Heart left ventricle (tissue), 13 donors: ENCODE results near the gene CYBRD1.

ENCODE experiments used
- POLR2A ChIP-seq, 2 donors: fragments of 450-650 bp; IDR thresholded peaks; one replicate each; pipeline ENCODE4 v1.6.1; 2017; ENCODE audit warnings: antibody characterized with exemption in 2 of 2, mild to moderate bottlenecking in 2 of 2, moderate library complexity in 2 of 2
- TF ChIP-seq, protein P1 (sequence below), 12 donors: fragments of 200-600 bp; sonication (generic) in 4 of 12; IDR thresholded peaks; one replicate each; pipeline versions ENCODE4 v1.5.0 to v1.8.0; 2018 to 2022; ENCODE audit warnings: antibody characterized with exemption in 12 of 12, mild to moderate bottlenecking in 5 of 12
- donor health status: ischemic (EF 13 %, LVEDD 7.1; RV severe dilation, severe dysfunction).
- donor health status: DM: no; HTN: yes; CAD: no.
- donor health status: DM: no; HTN: no; CAD: no.
- donor health status: ischemic (EF 25% LVEDD 6.9; RV normal size, moderate dysfunction).
- donor health status: ischemic (EF 25% LVEDD 5.7; RV mildly dilated, moderate dysfunction).
- donor health status: ischemic (EF 35%, LVEDD 5.7; RV mildly dilated, moderate dysfunction).
- donor health status: nonischemic (EF 11% LVEDD 7.7; RV severe dilation, severe dysfunction).
- donor health status: DM: yes; HTN: yes; CAD: no.
- donor health status: PGD.
- donor health status: ischemic (EF 29% LVEDD 5.4; RV normal size, mild dysfunction).
- donor health status: nonischemic (EF 23%, LVEDD 6.1; RV moderate dilation, normal function).

DNA sequence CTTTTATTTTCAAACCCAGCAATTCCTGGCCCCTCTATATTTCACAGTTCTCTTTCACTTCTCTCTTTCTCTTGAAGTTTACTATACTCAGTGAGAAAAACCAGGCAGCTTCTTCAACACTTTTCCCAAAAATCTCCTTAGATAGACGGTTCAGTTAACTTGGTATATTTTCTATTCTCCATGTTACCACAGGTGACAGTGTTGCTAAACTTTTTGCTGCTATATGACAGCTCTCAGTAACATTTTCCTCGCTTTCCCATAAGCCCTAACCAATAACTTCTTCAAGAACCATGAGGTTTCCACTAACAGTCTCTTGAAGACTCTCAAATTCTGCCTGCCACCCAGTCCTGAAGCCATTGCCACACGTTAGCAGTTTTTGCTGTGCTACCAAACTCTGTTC lies 45.8 kb downstream of the CYBRD1 start:
- no peak for TF ChIP-seq POLR2A (IDR thresholded peaks at IDR 0.05)
- TF ChIP-seq, protein P1, sequence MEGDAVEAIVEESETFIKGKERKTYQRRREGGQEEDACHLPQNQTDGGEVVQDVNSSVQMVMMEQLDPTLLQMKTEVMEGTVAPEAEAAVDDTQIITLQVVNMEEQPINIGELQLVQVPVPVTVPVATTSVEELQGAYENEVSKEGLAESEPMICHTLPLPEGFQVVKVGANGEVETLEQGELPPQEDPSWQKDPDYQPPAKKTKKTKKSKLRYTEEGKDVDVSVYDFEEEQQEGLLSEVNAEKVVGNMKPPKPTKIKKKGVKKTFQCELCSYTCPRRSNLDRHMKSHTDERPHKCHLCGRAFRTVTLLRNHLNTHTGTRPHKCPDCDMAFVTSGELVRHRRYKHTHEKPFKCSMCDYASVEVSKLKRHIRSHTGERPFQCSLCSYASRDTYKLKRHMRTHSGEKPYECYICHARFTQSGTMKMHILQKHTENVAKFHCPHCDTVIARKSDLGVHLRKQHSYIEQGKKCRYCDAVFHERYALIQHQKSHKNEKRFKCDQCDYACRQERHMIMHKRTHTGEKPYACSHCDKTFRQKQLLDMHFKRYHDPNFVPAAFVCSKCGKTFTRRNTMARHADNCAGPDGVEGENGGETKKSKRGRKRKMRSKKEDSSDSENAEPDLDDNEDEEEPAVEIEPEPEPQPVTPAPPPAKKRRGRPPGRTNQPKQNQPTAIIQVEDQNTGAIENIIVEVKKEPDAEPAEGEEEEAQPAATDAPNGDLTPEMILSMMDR (IDR thresholded peaks at IDR 0.05): no peak
